Astrocyte of the spinal cord (primary cell): ENCODE data around the gene TGM3.

Experiments used
- DNase-seq: peaks from one replicate; pipeline ENCODE4 v3.0.0; 2011; ENCODE audit warnings: low read depth, low spot score
- H3K4me3 ChIP-seq: 2 replicates; pipeline ENCODE4 v1.5.1; 2011; ENCODE audit warnings: low read depth, mild to moderate bottlenecking, low read length, moderate library complexity
- in situ Hi-C: cut with HindIII; loops from 2 replicates; pipeline ENCODE4 v1.10.0; 2017; ENCODE audit warnings: low sequenced_read_pairs
- TF ChIP-seq, protein P1 (sequence below): IDR thresholded peaks from 2 replicates; pipeline ENCODE4 v1.5.1; 2012; ENCODE audit warnings: low read depth, mild to moderate bottlenecking, low read length, inconsistent platforms

TGM3 gene

DNA sequence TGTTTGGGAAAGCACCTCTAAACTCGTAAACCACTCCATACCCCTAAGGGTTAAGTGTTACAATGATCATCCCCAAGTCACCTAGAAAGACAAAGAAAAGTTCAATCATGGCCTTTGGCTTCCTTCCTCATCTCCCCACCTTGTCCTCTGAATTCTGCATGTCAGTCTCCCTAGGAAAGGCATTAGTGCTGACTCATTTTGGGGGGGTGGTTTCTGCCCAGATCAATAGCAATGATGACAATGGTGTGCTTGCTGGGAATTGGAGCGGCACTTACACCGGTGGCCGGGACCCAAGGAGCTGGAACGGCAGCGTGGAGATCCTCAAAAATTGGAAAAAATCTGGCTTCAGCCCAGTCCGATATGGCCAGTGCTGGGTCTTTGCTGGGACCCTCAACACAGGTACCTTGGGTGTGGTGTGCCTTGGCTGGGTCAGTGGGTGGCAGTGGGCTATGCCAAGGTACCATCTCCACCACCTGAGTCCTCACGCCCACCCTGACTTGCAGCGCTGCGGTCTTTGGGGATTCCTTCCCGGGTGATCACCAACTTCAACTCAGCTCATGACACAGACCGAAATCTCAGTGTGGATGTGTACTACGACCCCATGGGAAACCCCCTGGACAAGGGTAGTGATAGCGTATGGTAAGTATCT, 21.2 kb downstream of the TGM3 start:
- DNase-seq = no peak
- H3K4me3 ChIP-seq = no peak overlapping the region
- TF ChIP-seq, protein P1, sequence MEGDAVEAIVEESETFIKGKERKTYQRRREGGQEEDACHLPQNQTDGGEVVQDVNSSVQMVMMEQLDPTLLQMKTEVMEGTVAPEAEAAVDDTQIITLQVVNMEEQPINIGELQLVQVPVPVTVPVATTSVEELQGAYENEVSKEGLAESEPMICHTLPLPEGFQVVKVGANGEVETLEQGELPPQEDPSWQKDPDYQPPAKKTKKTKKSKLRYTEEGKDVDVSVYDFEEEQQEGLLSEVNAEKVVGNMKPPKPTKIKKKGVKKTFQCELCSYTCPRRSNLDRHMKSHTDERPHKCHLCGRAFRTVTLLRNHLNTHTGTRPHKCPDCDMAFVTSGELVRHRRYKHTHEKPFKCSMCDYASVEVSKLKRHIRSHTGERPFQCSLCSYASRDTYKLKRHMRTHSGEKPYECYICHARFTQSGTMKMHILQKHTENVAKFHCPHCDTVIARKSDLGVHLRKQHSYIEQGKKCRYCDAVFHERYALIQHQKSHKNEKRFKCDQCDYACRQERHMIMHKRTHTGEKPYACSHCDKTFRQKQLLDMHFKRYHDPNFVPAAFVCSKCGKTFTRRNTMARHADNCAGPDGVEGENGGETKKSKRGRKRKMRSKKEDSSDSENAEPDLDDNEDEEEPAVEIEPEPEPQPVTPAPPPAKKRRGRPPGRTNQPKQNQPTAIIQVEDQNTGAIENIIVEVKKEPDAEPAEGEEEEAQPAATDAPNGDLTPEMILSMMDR = no peak
- in situ Hi-C loops = no loop called here

DNA sequence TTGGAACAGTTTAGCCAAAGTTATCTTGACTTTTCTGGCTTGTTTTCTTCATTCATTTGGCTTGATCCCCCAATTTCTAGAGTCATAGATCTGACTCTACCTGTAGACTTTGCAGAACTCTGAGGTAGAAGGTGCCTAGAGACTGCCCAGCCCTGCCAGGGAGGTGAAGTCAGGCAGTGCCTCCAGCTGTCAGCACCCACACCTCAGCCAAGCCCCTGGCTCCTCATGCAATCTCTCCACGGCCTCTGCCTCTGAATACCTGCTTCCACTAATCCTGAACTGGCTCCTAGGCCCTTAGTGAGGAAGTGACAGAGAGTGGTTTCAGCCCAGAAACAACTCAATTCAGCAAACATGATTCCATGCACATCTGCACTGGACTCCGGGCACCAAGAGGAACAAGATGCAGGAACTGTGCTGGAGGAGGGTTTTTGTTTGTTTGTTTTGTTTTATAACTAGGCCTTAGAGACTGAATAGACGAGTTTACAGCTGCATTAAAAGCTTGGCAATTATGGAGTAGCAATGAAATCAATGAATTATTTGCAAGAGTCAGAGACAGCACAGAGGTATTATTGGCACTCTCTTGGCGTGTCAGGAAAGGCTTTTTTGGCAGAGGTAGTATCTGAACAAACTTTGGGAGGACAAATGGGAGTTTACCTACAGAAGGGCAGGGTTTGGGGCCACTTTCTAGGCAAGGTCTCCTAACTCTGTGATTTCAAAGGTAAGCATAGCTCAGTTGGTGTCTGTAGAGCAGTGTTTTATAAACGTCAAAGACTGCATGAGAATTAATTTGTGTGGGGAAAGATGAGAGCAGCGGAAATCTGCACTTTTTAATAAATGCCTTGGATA, 25.2 kb downstream of the TGM3 start:
- no peak overlapping the region for H3K4me3 ChIP-seq
- no peak for DNase-seq
- in situ Hi-C loops = no loop called here
- TF ChIP-seq, protein P1 = no peak

DNA sequence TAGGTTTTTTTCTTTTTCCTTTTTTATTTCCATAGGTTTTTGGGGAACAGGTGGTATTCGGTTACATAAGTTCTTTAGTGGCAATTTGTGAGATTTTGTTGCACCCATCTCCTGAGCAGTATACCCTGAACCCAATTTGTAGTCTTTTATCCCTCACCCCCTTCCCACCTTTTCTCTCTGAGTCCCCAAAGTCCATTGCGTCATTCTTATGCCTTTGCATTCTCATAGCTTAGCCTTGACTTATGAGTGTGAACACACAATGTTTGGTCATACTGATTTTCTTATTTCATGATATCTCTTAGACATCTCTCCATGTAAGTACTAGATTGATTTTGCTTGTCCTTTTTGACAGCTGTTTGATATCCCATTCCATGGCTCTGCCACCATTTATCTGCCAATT, 27.2 kb downstream of the TGM3 start:
- no peak overlapping the region for H3K4me3 ChIP-seq
- TF ChIP-seq, protein P1 = no peak
- DNase-seq = no peak
- in situ Hi-C loops = no loop called here

DNA sequence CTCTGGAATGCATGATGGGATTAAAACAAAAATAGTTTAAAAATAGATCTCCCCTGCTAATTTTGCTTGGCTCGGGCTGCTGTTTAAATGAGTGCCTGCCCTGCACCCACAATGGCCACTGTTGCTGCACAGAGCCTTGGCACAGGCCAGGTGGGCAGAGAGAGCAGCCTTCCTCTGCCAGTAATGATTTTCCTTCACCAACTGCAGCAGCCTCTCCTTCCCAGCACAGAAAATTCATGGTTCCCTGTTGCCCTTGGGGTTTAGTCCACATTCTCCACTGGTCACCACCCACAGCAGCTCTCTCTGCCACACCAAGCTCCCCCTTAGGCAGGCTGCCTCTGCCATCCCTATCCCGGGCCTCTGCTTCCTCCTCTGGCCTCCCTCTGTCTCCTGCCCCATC, 30.2 kb downstream of the TGM3 start:
- in situ Hi-C loops = no loop called here
- TF ChIP-seq, protein P1 = no peak
- no peak for DNase-seq
- H3K4me3 ChIP-seq = no peak overlapping the region

DNA sequence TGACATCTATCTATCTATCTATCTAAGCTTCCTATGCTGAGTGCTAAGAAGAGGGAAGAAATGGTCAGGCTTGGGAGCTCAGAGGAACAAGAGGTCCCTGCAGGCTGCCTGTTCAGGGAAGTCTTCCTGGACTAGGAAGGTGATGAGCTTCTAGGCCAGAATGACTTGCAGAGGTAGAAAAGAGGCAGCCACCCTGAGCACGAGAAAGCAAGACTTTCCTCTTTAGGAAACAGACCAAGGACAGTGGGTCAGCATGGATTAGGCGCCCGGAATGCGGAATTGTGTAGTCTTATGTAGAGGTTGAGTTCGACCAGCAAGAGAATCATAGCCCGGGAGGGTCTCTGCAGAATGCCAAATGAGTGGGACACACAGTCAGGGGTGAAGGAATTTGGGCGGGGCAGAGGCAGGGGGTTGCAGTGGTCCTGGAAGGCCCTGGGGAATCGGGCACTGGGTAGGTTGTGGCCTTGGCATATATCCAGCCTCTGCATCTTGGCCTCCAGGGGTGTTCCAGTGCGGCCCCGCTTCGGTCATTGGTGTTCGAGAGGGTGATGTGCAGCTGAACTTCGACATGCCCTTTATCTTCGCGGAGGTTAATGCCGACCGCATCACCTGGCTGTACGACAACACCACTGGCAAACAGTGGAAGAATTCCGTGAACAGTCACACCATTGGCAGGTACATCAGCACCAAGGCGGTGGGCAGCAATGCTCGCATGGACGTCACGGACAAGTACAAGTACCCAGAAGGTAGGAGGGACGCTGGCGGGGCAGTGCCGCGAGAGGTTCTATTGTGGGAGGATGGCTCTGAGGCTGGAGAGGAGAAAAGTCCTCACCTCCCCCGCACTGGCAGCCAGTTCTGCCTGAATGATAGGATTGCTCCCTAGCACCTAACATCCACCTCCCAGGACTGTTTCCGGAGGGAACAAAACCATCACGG, 32.1 kb downstream of the TGM3 start:
- TF ChIP-seq, protein P1 = no peak
- DNase-seq = no peak
- in situ Hi-C loops = no loop called here
- no peak overlapping the region for H3K4me3 ChIP-seq

DNA sequence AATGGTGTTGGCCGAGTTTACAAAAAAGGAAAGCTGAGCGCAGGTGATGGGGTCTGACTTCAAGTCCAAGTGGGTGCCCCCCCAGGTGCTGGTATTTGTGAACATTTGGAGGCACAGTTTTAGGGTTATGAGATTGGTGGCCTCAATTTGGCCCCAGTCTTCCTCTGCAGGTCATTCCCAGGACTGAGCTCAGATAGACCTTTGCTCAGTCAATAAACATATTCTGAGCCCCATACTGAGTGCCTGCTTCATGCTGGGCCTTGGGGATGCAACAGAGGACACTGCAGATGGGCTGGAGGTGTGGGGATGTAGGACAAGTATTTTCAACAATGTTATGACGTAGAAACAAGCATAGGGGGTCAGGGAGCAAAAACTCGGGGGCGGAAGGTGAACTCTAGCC, 33.5 kb downstream of the TGM3 start:
- TF ChIP-seq, protein P1 = no peak
- H3K4me3 ChIP-seq = no peak overlapping the region
- no peak for DNase-seq
- in situ Hi-C loops = no loop called here
